Neural cell (in vitro differentiated cells): ENCODE data around the gene NCOA3. TPM values are rescaled to one million over a fixed set of nuclear protein-coding genes. Genes with fewer than 3 reads are reported as not detected.

Source experiments
- H2AFZ ChIP-seq: fragments of 200-600, 300-800 bp; sonication (generic), shearing (Covaris generic); 2 replicates; pipeline ENCODE4 v1.6.0; 2014; ENCODE audit warnings: low read depth, mild to moderate bottlenecking, antibody characterized with exemption, low read length, moderate library complexity
- H3F3A ChIP-seq: fragments of 200-600 bp; shearing (Covaris generic); 2 replicates; pipeline ENCODE4 v1.6.1; 2016; ENCODE audit warnings: mild to moderate bottlenecking, moderate library complexity, mixed read lengths, antibody characterized with exemption, low read length; ENCODE audit not compliant: insufficient read depth, poor library complexity, severe bottlenecking
- H3K27ac ChIP-seq: fragments of 200-600, 300-800 bp; sonication (generic), shearing (Covaris generic); 2 replicates; pipeline ENCODE4 v1.5.1; 2014; ENCODE audit warnings: mild to moderate bottlenecking, low read length, moderate library complexity
- H3K27me3 ChIP-seq: fragments of 300-800, 200-600 bp; sonication (generic), shearing (Covaris generic); 2 replicates; pipeline ENCODE4 v1.6.0; 2014; ENCODE audit warnings: mild to moderate bottlenecking, low read depth, low read length, moderate library complexity; ENCODE audit not compliant: insufficient read depth
- H3K36me3 ChIP-seq: fragments of 300-800, 200-600 bp; sonication (generic), shearing (Covaris generic); 2 replicates; pipeline ENCODE4 v1.5.1; 2014; ENCODE audit warnings: mild to moderate bottlenecking, antibody characterized with exemption, low read length, moderate library complexity; ENCODE audit not compliant: insufficient read depth
- H3K4me2 ChIP-seq: fragments of 300-800, 200-600 bp; sonication (generic), shearing (Covaris generic); 2 replicates; pipeline ENCODE4 v1.6.0; 2014; ENCODE audit warnings: mild to moderate bottlenecking, low read length
- H3K4me3 ChIP-seq: fragments of 300-800, 200-600 bp; sonication (generic), shearing (Covaris generic); 2 replicates; pipeline ENCODE4 v1.5.1; 2014; ENCODE audit warnings: mild to moderate bottlenecking, low read length, moderate library complexity
- H3K79me2 ChIP-seq: fragments of 200-600 bp; shearing (Covaris generic); replicated peaks from 2 replicates; pipeline ENCODE4 v1.6.0; 2014; ENCODE audit warnings: mild to moderate bottlenecking, low read length, moderate library complexity; ENCODE audit not compliant: insufficient read depth
- H3K9ac ChIP-seq: fragments of 300-800, 200-600 bp; sonication (generic), shearing (Covaris generic); 2 replicates; pipeline ENCODE4 v1.6.1; 2016; ENCODE audit warnings: mild to moderate bottlenecking, low read length, mixed read lengths
- H3K9me2 ChIP-seq: fragments of 200-600 bp; shearing (Covaris generic); 2 replicates; pipeline ENCODE4 v1.6.1; 2016; ENCODE audit warnings: mild to moderate bottlenecking, low read length, mixed read lengths; ENCODE audit not compliant: insufficient read depth
- H3K9me3 ChIP-seq: fragments of 200-600, 300-800 bp; sonication (generic), shearing (Covaris generic); 2 replicates; pipeline ENCODE4 v1.6.1; 2016; ENCODE audit warnings: mild to moderate bottlenecking, mixed run types, low read length, moderate library complexity, mixed read lengths
- H4K20me1 ChIP-seq: fragments of 200-600 bp; shearing (Covaris generic); 2 replicates; pipeline ENCODE4 v1.6.1; 2016; ENCODE audit warnings: mild to moderate bottlenecking, mixed run types; ENCODE audit not compliant: insufficient read depth
- CTCF ChIP-seq: fragments of 450-650 bp; IDR thresholded peaks from 2 replicates; pipeline ENCODE4 v1.5.1; 2014; ENCODE audit warnings: antibody characterized with exemption, mild to moderate bottlenecking, moderate library complexity; ENCODE audit not compliant: poor library complexity, severe bottlenecking
- EP300 ChIP-seq: fragments of 450-650 bp; conservative IDR thresholded peaks from 2 replicates; pipeline ENCODE4 v1.6.1; 2014; ENCODE audit warnings: antibody characterized with exemption, mild to moderate bottlenecking, moderate library complexity; ENCODE audit not compliant: poor library complexity, severe bottlenecking
- EZH2 ChIP-seq: fragments of 200-600, 300-800 bp; shearing (Covaris generic), sonication (generic); IDR thresholded peaks from 2 replicates; pipeline ENCODE4 v1.6.1; 2014; ENCODE audit warnings: antibody characterized with exemption, low read length, borderline replicate concordance, mild to moderate bottlenecking; ENCODE audit not compliant: insufficient read depth, poor library complexity, severe bottlenecking
- MXI1 ChIP-seq: fragments of 450-650 bp; conservative IDR thresholded peaks from 2 replicates; pipeline ENCODE4 v1.6.1; 2014; ENCODE audit warnings: antibody characterized with exemption, mild to moderate bottlenecking; ENCODE audit not compliant: poor library complexity, severe bottlenecking
- POLR2AphosphoS5 ChIP-seq: IDR thresholded peaks from 2 replicates; pipeline ENCODE4 v1.6.1; 2012
- RAD21 ChIP-seq: fragments of 450-650 bp; conservative IDR thresholded peaks from 2 replicates; pipeline ENCODE4 v1.6.1; 2014; ENCODE audit warnings: antibody characterized with exemption, mild to moderate bottlenecking, moderate library complexity
- REST ChIP-seq: IDR thresholded peaks from 2 replicates; pipeline ENCODE4 v1.6.1; 2012; ENCODE audit warnings: borderline replicate concordance
- SMC3 ChIP-seq: fragments of 450-650 bp; conservative IDR thresholded peaks from 2 replicates; pipeline ENCODE4 v1.6.1; 2014; ENCODE audit warnings: antibody characterized with exemption, mild to moderate bottlenecking, moderate library complexity; ENCODE audit not compliant: poor library complexity
- TAF1 ChIP-seq: IDR thresholded peaks from 2 replicates; pipeline ENCODE4 v1.6.1; 2012; ENCODE audit warnings: low read depth
- polyA plus RNA-seq: library from polyadenylated mRNA; depleted of rRNA; stranded (reverse); fragments of >200 nt; gene quantifications from 2 replicates; pipeline ENCODE4 v1.2.3, GENCODE V29; 2014

The NCOA3 gene
- polyA plus RNA-seq, 1 donor from 2014 or later = 14.2 TPM

DNA sequence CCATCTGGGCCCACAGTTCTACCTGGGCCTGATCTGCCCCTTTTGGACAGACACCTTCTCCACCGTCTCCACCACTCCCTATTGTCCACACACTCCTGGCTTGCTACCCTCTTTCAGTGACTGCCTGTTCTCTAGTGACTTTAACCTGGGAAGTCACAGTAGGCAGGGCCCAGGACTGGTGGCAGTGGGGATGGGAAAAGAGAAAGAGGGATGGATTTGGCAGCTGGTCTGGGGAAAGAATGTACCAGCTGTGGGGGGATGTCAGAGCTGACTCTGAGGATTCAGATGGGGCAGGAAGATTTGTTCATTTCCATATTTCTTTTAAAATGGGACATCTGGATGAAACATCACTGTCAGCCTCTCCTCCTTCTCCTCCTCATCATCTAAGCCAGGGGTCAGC is 198.1 kb downstream of the NCOA3 start:
- TF ChIP-seq CTCF (no peak), REST (no peak), POLR2AphosphoS5 (no peak), EZH2 (no peak), RAD21 (no peak), MXI1 (no peak), EP300 (no peak), TAF1 (no peak), SMC3 (no peak)
- no peaks in the 10 kb centered on the region for H3K9me2 ChIP-seq
- H3K9me3 ChIP-seq = no peaks in the 10 kb centered on the region
- no peaks in the 10 kb centered on the region for H4K20me1 ChIP-seq
- H3K27me3 ChIP-seq = no peaks in the 10 kb centered on the region
- H3K27ac ChIP-seq = no peak overlapping the region
- H3F3A ChIP-seq = no peaks in the 10 kb centered on the region
- H3K4me2 ChIP-seq = no peak overlapping the region
- no peak overlapping the region for H3K9ac ChIP-seq
- H3K36me3 ChIP-seq = no peaks in the 10 kb centered on the region
- no peak overlapping the region for H3K4me3 ChIP-seq
- H3K79me2 ChIP-seq = no peaks in the 10 kb centered on the region
- no peak overlapping the region for H2AFZ ChIP-seq

- Histone ChIP-seq H3K27me3 (no peaks in the 10 kb centered on the region), H3K79me2 (no peaks in the 10 kb centered on the region), H4K20me1 (no peaks in the 10 kb centered on the region), H3K9me3 (no peaks in the 10 kb centered on the region), H3K4me2 (no peak overlapping the region), H2AFZ (no peak overlapping the region), H3K4me3 (no peak overlapping the region), H3K36me3 (no peaks in the 10 kb centered on the region), H3K27ac (no peak overlapping the region), H3K9me2 (no peaks in the 10 kb centered on the region), H3F3A (no peaks in the 10 kb centered on the region), H3K9ac (no peak overlapping the region)
- TF ChIP-seq POLR2AphosphoS5 = no peak
- TF ChIP-seq SMC3 = no peak
- TF ChIP-seq RAD21 = no peak
- no peak for TF ChIP-seq REST
- TF ChIP-seq EP300 = no peak
- TF ChIP-seq MXI1 = no peak
- TF ChIP-seq EZH2 = no peak
- no peak for TF ChIP-seq TAF1
- no peak for TF ChIP-seq CTCF
Observed at GRCh38 chr20:47700327-47700726, 198.6 kb downstream of the NCOA3 start.
